Spleen (tissue), 7 donors: ENCODE measurements around the gene OSBPL1A.

ENCODE experiments used
- CTCF ChIP-seq, 11 experiments: fragments of 200-600 bp in 7 of 11; fragments of 450-650 bp in 4 of 11; sonication (generic) in 4 of 11; IDR thresholded peaks in 8 of 11; conservative IDR thresholded peaks in 3 of 11; 1 replicate in 7 of 11; 2 replicates in 4 of 11; pipeline versions ENCODE4 v1.4.0 to v1.8.0; 2016 to 2021; ENCODE audit warnings: antibody characterized with exemption in 11 of 11, inconsistent platforms in 4 of 11, mild to moderate bottlenecking in 1 of 11
- POLR2A ChIP-seq, 3 donors: fragments of 450-650 bp; IDR thresholded peaks; one replicate each; pipeline ENCODE4 v1.5.1; 2017; ENCODE audit warnings: antibody characterized with exemption in 3 of 3, mild to moderate bottlenecking in 1 of 3
- POLR2AphosphoS5 ChIP-seq, 3 donors: sonication (generic); formaldehyde crosslinking; IDR thresholded peaks; one replicate each; pipeline ENCODE4 v1.5.1; 2017; ENCODE audit warnings: antibody characterized with exemption in 3 of 3
- donor health status: DM: no; HTN: no; CAD: no; lungs with moderate emphysema.
- donor health status: DM: no; HTN: no; CAD: no.
- donor health status: DM: no; HTN: no; CAD: no.

- TF ChIP-seq POLR2AphosphoS5 (IDR thresholded peaks at IDR 0.05), result no peak
- no peak for TF ChIP-seq CTCF (IDR thresholded peaks at IDR 0.05 in 8 of 11, conservative IDR thresholded peaks at IDR 0.05 in 3 of 11)
- TF ChIP-seq POLR2A (IDR thresholded peaks at IDR 0.05), result no peak
Measured at GRCh38 chr18:24168496-24168895, 229.1 kb downstream of the OSBPL1A start.
